Suprapubic skin (tissue), 4 donors: ENCODE results near the gene PLCL1. TPM values are rescaled to one million over a fixed set of nuclear protein-coding genes. Genes with fewer than 3 reads are reported as not detected.

Source experiments
- DNase-seq, 2 donors: peaks; one replicate each; pipeline ENCODE4 v3.0.0-alpha.2; 2019; ENCODE audit warnings: low spot score in 2 of 2
- H3K27ac ChIP-seq: fragments of 200-600 bp; sonication (generic); one replicate; pipeline ENCODE4 v1.5.1; 2019
- H3K27me3 ChIP-seq: fragments of 200-600 bp; sonication (generic); one replicate; pipeline ENCODE4 v1.5.1; 2019
- H3K36me3 ChIP-seq: fragments of 200-600 bp; sonication (generic); one replicate; pipeline ENCODE4 v1.5.1; 2019
- H3K4me1 ChIP-seq: fragments of 200-600 bp; sonication (generic); one replicate; pipeline ENCODE4 v1.5.1; 2019
- H3K4me3 ChIP-seq: fragments of 200-600 bp; sonication (generic); one replicate; pipeline ENCODE4 v1.5.1; 2019; ENCODE audit warnings: mild to moderate bottlenecking
- H3K9me3 ChIP-seq: fragments of 200-600 bp; sonication (generic); one replicate; pipeline ENCODE4 v1.5.1; 2019
- EP300 ChIP-seq: sonication (generic); formaldehyde crosslinking; IDR thresholded peaks from one replicate; pipeline ENCODE4 v1.6.1; 2017; ENCODE audit warnings: antibody characterized with exemption
- POLR2A ChIP-seq, 2 donors: fragments of 450-650 bp; IDR thresholded peaks; one replicate each; pipeline ENCODE4 v1.6.1; 2017; ENCODE audit warnings: antibody characterized with exemption in 2 of 2, mild to moderate bottlenecking in 2 of 2, moderate library complexity in 2 of 2
- POLR2AphosphoS5 ChIP-seq, 3 donors: sonication (generic); formaldehyde crosslinking; IDR thresholded peaks; one replicate each; pipeline ENCODE4 v1.6.1; 2017; ENCODE audit warnings: antibody characterized with exemption in 3 of 3
- WGBS: methylation state at CpG from one replicate; pipeline ENCODE4 v1.1.5; 2018; 5-methylcytosine and 5-hydroxymethylcytosine counted together
- total RNA-seq, 4 donors: library from RNA; depleted of rRNA; stranded (reverse); fragments of >200 nt; gene quantifications; one replicate each; pipeline ENCODE4 v1.1.0, GENCODE V29; 2016
- TF ChIP-seq, protein P1 (sequence below), 2 donors: fragments of 200-600 bp in 1 of 2; fragments of 450-650 bp in 1 of 2; sonication (generic) in 1 of 2; IDR thresholded peaks; one replicate each; pipeline ENCODE4 v1.5.1; 2016 to 2019; ENCODE audit warnings: antibody characterized with exemption in 2 of 2, mild to moderate bottlenecking in 1 of 2, moderate library complexity in 1 of 2

The PLCL1 gene
- total RNA-seq, 4 donors from 2014 or later: 2.4 to 2.6 (median 2.5) TPM

DNA sequence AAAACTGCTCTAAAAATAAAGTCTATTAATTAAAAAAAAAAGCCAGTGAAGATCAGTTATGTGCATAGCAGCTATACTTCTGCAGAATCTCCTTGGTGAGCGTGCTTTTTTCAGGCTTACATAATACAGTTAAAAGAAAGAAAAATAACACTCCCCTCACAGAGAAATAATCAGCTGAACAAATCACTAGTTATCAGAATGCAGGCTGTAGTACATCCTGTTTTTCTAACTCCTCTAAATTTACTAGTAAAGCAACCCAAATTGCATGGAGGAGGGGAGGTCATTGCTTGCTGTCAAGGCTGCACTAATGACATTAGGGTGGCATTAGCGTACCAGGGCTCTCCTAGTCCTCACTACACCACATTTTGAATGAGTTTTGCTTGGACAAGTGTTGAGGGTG, 192.2 kb downstream of the PLCL1 start:
- 76% methylated on average over 2 of the region's 2 CpGs for WGBS
- no peaks in the 10 kb centered on the region for H3K4me1 ChIP-seq
- no peaks in the 10 kb centered on the region for H3K36me3 ChIP-seq
- no peak overlapping the region for H3K4me3 ChIP-seq
- H3K27ac ChIP-seq: no peak overlapping the region
- H3K9me3 ChIP-seq: no peaks in the 10 kb centered on the region
- no peak for TF ChIP-seq POLR2AphosphoS5 (IDR thresholded peaks at IDR 0.05)
- TF ChIP-seq POLR2A (IDR thresholded peaks at IDR 0.05): no peak
- TF ChIP-seq, protein P1, sequence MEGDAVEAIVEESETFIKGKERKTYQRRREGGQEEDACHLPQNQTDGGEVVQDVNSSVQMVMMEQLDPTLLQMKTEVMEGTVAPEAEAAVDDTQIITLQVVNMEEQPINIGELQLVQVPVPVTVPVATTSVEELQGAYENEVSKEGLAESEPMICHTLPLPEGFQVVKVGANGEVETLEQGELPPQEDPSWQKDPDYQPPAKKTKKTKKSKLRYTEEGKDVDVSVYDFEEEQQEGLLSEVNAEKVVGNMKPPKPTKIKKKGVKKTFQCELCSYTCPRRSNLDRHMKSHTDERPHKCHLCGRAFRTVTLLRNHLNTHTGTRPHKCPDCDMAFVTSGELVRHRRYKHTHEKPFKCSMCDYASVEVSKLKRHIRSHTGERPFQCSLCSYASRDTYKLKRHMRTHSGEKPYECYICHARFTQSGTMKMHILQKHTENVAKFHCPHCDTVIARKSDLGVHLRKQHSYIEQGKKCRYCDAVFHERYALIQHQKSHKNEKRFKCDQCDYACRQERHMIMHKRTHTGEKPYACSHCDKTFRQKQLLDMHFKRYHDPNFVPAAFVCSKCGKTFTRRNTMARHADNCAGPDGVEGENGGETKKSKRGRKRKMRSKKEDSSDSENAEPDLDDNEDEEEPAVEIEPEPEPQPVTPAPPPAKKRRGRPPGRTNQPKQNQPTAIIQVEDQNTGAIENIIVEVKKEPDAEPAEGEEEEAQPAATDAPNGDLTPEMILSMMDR (IDR thresholded peaks at IDR 0.05): no peak
- TF ChIP-seq EP300: no peak
- H3K27me3 ChIP-seq: no peaks in the 10 kb centered on the region
- DNase-seq: no peak

DNA sequence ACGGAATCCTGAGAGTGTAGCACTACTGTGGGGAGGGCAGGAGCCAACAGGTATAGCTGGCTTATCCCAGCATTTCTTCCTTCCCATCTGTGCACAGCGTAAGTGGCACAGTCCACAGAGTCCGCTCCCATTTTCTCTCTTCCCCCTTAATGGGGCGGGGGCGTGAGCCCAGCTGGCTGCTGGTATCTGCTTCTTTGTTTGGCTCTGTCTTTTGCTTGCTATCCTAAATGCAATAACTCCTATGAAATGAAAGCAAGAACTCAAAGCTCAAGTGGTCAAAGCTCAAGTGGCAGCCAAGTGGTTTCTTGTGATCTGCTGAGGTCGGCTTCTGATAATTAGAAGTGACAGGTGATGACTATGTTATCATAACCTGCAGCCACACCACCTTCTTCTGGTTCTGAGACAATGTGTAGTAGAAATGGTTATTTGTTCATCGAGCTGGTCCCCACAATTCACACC, 192.7 kb downstream of the PLCL1 start:
- WGBS: 97% methylated on average over 7 of the region's 7 CpGs
- Histone ChIP-seq H3K27ac (no peak overlapping the region), H3K4me1 (no peaks in the 10 kb centered on the region), H3K27me3 (no peaks in the 10 kb centered on the region), H3K9me3 (no peaks in the 10 kb centered on the region), H3K36me3 (no peaks in the 10 kb centered on the region), H3K4me3 (no peak overlapping the region)
- DNase-seq: no peak
- TF ChIP-seq, protein P1 (IDR thresholded peaks at IDR 0.05): no peak
- TF ChIP-seq POLR2AphosphoS5 (IDR thresholded peaks at IDR 0.05) (no peak), POLR2A (IDR thresholded peaks at IDR 0.05) (no peak), EP300 (no peak)

DNA sequence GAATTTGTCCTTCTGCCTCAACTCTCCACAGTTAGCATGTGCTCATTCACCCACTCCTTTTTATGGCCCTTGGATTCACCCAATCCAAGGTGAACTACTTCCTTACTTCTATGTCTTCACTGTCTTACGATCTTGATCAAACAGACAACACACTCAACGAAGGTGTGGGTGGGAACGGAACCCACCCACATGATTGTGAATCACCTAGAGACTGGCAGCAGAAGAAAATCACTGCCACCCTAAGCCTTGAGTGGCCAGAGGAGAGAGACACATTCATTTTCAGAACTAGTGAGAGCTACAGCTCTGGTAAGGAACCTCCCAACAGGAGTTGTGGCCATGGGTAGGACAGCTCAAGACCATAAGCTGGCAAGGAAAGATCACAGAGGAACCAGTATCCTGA, 194.3 kb downstream of the PLCL1 start:
- 88% methylated on average over 3 of the region's 3 CpGs for WGBS
- DNase-seq: no peak
- Histone ChIP-seq H3K4me3 (no peak overlapping the region), H3K36me3 (no peaks in the 10 kb centered on the region), H3K4me1 (no peaks in the 10 kb centered on the region), H3K27ac (no peak overlapping the region), H3K27me3 (no peaks in the 10 kb centered on the region), H3K9me3 (no peaks in the 10 kb centered on the region)
- TF ChIP-seq POLR2AphosphoS5 (IDR thresholded peaks at IDR 0.05): no peak
- TF ChIP-seq EP300: no peak
- TF ChIP-seq POLR2A (IDR thresholded peaks at IDR 0.05): no peak
- TF ChIP-seq, protein P1 (IDR thresholded peaks at IDR 0.05): no peak

DNA sequence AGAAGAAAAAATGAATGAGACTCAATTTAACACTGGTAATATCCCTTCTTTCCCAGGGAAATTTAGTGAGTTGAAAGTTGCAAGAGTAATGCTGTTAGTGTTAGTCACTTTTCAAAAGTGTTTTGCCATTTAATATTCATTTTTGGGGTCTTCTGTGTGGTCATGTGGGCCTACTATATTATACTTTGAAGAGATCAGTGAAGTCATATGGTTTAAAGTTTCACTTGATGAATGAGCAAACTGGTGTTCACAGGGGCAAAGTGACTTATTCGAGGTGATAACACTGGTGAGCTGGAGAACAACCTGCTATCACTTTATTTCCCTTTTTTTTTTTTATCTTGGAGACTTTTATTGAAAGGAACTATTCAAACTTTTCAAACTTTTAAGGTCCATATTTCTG, 196.0 kb downstream of the PLCL1 start:
- Histone ChIP-seq H3K9me3 (no peaks in the 10 kb centered on the region), H3K4me3 (no peak overlapping the region), H3K36me3 (no peaks in the 10 kb centered on the region), H3K27ac (no peak overlapping the region), H3K4me1 (no peaks in the 10 kb centered on the region), H3K27me3 (no peaks in the 10 kb centered on the region)
- 91% methylated on average over 1 of the region's 1 CpG for WGBS
- DNase-seq: no peak
- no peak for TF ChIP-seq EP300
- TF ChIP-seq, protein P1 (IDR thresholded peaks at IDR 0.05): no peak
- no peak for TF ChIP-seq POLR2A (IDR thresholded peaks at IDR 0.05)
- no peak for TF ChIP-seq POLR2AphosphoS5 (IDR thresholded peaks at IDR 0.05)

DNA sequence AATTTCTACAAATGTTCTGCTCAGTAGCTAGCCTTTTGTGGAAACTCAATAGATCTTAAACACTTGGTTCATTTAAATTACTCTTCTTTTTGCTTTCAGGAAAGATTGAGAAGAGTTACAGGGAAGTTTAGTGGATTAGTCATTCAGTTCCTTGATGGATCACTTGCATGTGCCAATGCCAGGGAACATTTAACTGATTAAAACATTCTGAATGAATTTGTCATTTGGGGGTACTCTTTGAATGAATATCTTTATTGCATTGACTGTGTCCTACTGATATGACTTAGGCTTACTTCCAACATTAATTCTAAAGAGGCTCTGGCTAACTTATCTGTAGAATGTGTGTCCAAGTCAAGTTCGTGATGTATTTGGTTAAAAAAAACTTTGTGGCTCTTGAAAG, 199.8 kb downstream of the PLCL1 start:
- whole genome bisulfite sequencing: 52% methylated on average over 1 of the region's 1 CpG

More for the DNA sequence above, 199.8 kb downstream of the PLCL1 start:
- Histone ChIP-seq H3K36me3 (no peaks in the 10 kb centered on the region), H3K27me3 (no peaks in the 10 kb centered on the region), H3K9me3 (no peaks in the 10 kb centered on the region), H3K27ac (no peak overlapping the region), H3K4me3 (no peak overlapping the region), H3K4me1 (no peaks in the 10 kb centered on the region)
- no peak for DNase-seq
- no peak for TF ChIP-seq EP300
- TF ChIP-seq POLR2A (IDR thresholded peaks at IDR 0.05): no peak
- TF ChIP-seq, protein P1 (IDR thresholded peaks at IDR 0.05): no peak
- no peak for TF ChIP-seq POLR2AphosphoS5 (IDR thresholded peaks at IDR 0.05)
